HG02884 (cell line): ENCODE measurements around the gene XBP1.
"Not testable (repeated sequence)": the region's sequence is repeated elsewhere in the genome, so short reads cannot be mapped to it uniquely, and the experiment has no call there.

Experiments
- ATAC-seq: cut with Tn5 transposase; IDR thresholded peaks from one replicate; pipeline ENCODE4 v1.9.1; 2021; ENCODE audit warnings: mild to moderate bottlenecking, moderate library complexity; ENCODE audit not compliant: unreplicated experiment

The XBP1 gene

DNA sequence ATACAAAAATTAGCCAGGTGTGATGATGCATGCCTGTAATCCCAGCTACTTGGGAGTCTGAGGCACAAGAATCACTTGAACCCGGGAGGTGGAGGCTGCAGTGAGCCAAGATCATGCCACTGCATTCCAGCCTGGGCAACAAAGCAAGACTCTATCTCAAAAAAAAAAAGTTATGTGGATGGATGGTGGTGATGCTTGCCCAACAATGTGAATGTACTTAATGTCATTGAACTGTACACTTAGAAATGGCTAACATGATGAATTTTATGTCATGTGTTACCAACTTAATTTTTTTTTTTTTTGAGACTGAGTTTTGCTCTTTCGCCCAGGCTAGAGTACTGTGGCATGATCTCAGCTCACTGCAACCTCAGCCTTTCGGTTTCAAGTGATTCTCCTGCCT, 45.9 kb downstream of the XBP1 start:
- ATAC-seq = not testable (repeated sequence)

DNA sequence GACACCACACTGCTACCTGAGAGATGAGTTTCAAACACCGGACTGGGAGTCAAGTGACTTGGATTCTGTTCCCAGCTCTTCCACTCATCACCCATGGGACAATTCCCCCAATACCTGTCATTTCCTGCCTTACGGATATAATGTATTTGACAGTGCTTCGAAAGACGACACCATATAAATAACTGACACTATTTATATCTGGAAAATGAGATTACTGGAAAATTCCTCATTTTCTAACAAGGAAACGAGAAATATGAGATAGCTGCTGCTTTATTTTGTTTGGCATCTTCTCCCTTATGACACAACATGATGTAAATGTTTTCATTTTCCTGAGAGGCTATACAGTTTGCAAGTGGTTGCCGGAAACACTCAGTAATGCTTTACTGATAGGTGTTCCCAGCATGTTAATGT, 49.9 kb downstream of the XBP1 start:
- no peak for ATAC-seq
